ENCODE results near the gene SMTNL2. TPM values are rescaled to one million over a fixed set of nuclear protein-coding genes. Genes with fewer than 3 reads are reported as not detected.

The SMTNL2 gene
- total RNA-seq, 1 experiment from 2014 or later, result 2.7 TPM

DNA sequence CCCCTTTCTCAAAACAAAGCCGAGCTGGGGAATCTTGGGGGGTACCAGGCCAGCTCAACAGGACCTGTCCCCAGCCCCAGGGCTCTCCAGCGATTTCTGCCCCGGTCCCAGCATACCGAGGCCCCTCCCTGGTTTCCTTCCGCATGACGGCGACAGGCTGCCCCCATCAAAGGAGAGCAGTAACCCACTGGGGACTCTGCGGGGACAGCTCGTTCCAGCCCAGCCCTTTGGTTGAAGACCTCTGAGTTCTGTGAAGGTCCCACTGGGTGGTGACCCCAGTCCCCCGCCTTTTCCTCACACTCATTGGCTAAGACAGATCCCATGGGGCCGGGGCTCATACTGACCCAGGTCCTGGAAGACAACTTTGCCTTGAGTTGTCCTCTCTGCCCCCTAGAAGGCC is 4.1 kb downstream of the SMTNL2 start:
- H3K4me3 Mint-ChIP-seq, result no peak overlapping the region
- ATAC-seq (no peak), DNase-seq (ENCODE audit: low spot score) (no peak)
- H3K27me3 Mint-ChIP-seq (ENCODE audit: low read depth), result peaks cover 26% of the 10 kb centered on the region
- ChIA-PET CTCF (interaction anchor here (0.7 to 2.9 kb wide), 4 partner anchors 10 to 167 kb away, joined by 3 to 14 read pairs (median 6); no protein-coding TSS in a partner anchor), POLR2A (no interaction called here)
- no peaks in the 10 kb centered on the region for H3K9me3 Mint-ChIP-seq
- no peaks in the 10 kb centered on the region for H3K36me3 Mint-ChIP-seq
- peaks cover 9% of the 10 kb centered on the region for H3K4me1 Mint-ChIP-seq
- no peak overlapping the region for H3K27ac Mint-ChIP-seq
- TF ChIP-seq KAT7 (CRISPR knock-in tag; IDR thresholded peaks at IDR 0.05; ENCODE audit: borderline replicate concordance) (no peak), IRF2 (CRISPR knock-in tag; IDR thresholded peaks at IDR 0.05; ENCODE audit: borderline replicate concordance, low read depth) (no peak), FOXK1 (CRISPR knock-in tag; IDR thresholded peaks at IDR 0.05) (no peak), ZNF317 (CRISPR knock-in tag; IDR thresholded peaks at IDR 0.05; ENCODE audit: borderline replicate concordance, low read depth) (no peak), GTF2I (CRISPR knock-in tag; conservative IDR thresholded peaks at IDR 0.05) (no peak), CREB1 (CRISPR knock-in tag; IDR thresholded peaks at IDR 0.05) (no peak), ZNF416 (CRISPR knock-in tag; IDR thresholded peaks at IDR 0.05) (no peak), TEAD4 (CRISPR knock-in tag; IDR thresholded peaks at IDR 0.05) (no peak), GABPB1 (CRISPR knock-in tag; IDR thresholded peaks at IDR 0.05) (no peak), SMAD3 (CRISPR knock-in tag; IDR thresholded peaks at IDR 0.05; ENCODE audit: borderline replicate concordance) (no peak), SP1 (CRISPR knock-in tag; conservative IDR thresholded peaks at IDR 0.05) (no peak), ZNF232 (CRISPR knock-in tag; IDR thresholded peaks at IDR 0.05) (no peak)
- TF ChIP-seq, protein P1, sequence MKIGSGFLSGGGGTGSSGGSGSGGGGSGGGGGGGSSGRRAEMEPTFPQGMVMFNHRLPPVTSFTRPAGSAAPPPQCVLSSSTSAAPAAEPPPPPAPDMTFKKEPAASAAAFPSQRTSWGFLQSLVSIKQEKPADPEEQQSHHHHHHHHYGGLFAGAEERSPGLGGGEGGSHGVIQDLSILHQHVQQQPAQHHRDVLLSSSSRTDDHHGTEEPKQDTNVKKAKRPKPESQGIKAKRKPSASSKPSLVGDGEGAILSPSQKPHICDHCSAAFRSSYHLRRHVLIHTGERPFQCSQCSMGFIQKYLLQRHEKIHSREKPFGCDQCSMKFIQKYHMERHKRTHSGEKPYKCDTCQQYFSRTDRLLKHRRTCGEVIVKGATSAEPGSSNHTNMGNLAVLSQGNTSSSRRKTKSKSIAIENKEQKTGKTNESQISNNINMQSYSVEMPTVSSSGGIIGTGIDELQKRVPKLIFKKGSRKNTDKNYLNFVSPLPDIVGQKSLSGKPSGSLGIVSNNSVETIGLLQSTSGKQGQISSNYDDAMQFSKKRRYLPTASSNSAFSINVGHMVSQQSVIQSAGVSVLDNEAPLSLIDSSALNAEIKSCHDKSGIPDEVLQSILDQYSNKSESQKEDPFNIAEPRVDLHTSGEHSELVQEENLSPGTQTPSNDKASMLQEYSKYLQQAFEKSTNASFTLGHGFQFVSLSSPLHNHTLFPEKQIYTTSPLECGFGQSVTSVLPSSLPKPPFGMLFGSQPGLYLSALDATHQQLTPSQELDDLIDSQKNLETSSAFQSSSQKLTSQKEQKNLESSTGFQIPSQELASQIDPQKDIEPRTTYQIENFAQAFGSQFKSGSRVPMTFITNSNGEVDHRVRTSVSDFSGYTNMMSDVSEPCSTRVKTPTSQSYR (CRISPR knock-in tag; IDR thresholded peaks at IDR 0.05), result no peak
- TF ChIP-seq, protein P2, sequence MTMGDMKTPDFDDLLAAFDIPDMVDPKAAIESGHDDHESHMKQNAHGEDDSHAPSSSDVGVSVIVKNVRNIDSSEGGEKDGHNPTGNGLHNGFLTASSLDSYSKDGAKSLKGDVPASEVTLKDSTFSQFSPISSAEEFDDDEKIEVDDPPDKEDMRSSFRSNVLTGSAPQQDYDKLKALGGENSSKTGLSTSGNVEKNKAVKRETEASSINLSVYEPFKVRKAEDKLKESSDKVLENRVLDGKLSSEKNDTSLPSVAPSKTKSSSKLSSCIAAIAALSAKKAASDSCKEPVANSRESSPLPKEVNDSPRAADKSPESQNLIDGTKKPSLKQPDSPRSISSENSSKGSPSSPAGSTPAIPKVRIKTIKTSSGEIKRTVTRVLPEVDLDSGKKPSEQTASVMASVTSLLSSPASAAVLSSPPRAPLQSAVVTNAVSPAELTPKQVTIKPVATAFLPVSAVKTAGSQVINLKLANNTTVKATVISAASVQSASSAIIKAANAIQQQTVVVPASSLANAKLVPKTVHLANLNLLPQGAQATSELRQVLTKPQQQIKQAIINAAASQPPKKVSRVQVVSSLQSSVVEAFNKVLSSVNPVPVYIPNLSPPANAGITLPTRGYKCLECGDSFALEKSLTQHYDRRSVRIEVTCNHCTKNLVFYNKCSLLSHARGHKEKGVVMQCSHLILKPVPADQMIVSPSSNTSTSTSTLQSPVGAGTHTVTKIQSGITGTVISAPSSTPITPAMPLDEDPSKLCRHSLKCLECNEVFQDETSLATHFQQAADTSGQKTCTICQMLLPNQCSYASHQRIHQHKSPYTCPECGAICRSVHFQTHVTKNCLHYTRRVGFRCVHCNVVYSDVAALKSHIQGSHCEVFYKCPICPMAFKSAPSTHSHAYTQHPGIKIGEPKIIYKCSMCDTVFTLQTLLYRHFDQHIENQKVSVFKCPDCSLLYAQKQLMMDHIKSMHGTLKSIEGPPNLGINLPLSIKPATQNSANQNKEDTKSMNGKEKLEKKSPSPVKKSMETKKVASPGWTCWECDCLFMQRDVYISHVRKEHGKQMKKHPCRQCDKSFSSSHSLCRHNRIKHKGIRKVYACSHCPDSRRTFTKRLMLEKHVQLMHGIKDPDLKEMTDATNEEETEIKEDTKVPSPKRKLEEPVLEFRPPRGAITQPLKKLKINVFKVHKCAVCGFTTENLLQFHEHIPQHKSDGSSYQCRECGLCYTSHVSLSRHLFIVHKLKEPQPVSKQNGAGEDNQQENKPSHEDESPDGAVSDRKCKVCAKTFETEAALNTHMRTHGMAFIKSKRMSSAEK (CRISPR knock-in tag; IDR thresholded peaks at IDR 0.05; ENCODE audit: borderline replicate concordance), result no peak
- TF ChIP-seq, protein P3, sequence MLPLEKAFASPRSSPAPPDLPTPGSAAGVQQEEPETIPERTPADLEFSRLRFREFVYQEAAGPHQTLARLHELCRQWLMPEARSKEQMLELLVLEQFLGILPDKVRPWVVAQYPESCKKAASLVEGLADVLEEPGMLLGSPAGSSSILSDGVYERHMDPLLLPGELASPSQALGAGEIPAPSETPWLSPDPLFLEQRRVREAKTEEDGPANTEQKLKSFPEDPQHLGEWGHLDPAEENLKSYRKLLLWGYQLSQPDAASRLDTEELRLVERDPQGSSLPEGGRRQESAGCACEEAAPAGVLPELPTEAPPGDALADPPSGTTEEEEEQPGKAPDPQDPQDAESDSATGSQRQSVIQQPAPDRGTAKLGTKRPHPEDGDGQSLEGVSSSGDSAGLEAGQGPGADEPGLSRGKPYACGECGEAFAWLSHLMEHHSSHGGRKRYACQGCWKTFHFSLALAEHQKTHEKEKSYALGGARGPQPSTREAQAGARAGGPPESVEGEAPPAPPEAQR (CRISPR knock-in tag; IDR thresholded peaks at IDR 0.05), result no peak
- TF ChIP-seq, protein P4, sequence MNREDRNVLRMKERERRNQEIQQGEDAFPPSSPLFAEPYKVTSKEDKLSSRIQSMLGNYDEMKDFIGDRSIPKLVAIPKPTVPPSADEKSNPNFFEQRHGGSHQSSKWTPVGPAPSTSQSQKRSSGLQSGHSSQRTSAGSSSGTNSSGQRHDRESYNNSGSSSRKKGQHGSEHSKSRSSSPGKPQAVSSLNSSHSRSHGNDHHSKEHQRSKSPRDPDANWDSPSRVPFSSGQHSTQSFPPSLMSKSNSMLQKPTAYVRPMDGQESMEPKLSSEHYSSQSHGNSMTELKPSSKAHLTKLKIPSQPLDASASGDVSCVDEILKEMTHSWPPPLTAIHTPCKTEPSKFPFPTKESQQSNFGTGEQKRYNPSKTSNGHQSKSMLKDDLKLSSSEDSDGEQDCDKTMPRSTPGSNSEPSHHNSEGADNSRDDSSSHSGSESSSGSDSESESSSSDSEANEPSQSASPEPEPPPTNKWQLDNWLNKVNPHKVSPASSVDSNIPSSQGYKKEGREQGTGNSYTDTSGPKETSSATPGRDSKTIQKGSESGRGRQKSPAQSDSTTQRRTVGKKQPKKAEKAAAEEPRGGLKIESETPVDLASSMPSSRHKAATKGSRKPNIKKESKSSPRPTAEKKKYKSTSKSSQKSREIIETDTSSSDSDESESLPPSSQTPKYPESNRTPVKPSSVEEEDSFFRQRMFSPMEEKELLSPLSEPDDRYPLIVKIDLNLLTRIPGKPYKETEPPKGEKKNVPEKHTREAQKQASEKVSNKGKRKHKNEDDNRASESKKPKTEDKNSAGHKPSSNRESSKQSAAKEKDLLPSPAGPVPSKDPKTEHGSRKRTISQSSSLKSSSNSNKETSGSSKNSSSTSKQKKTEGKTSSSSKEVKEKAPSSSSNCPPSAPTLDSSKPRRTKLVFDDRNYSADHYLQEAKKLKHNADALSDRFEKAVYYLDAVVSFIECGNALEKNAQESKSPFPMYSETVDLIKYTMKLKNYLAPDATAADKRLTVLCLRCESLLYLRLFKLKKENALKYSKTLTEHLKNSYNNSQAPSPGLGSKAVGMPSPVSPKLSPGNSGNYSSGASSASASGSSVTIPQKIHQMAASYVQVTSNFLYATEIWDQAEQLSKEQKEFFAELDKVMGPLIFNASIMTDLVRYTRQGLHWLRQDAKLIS (CRISPR knock-in tag; IDR thresholded peaks at IDR 0.05; ENCODE audit: borderline replicate concordance), result no peak
- TF ChIP-seq, protein P5, sequence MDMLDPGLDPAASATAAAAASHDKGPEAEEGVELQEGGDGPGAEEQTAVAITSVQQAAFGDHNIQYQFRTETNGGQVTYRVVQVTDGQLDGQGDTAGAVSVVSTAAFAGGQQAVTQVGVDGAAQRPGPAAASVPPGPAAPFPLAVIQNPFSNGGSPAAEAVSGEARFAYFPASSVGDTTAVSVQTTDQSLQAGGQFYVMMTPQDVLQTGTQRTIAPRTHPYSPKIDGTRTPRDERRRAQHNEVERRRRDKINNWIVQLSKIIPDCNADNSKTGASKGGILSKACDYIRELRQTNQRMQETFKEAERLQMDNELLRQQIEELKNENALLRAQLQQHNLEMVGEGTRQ (CRISPR knock-in tag; IDR thresholded peaks at IDR 0.05), result no peak
- TF ChIP-seq, protein P6, sequence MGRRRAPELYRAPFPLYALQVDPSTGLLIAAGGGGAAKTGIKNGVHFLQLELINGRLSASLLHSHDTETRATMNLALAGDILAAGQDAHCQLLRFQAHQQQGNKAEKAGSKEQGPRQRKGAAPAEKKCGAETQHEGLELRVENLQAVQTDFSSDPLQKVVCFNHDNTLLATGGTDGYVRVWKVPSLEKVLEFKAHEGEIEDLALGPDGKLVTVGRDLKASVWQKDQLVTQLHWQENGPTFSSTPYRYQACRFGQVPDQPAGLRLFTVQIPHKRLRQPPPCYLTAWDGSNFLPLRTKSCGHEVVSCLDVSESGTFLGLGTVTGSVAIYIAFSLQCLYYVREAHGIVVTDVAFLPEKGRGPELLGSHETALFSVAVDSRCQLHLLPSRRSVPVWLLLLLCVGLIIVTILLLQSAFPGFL (CRISPR knock-in tag; IDR thresholded peaks at IDR 0.05; ENCODE audit: borderline replicate concordance), result no peak
- TF ChIP-seq, protein P7, sequence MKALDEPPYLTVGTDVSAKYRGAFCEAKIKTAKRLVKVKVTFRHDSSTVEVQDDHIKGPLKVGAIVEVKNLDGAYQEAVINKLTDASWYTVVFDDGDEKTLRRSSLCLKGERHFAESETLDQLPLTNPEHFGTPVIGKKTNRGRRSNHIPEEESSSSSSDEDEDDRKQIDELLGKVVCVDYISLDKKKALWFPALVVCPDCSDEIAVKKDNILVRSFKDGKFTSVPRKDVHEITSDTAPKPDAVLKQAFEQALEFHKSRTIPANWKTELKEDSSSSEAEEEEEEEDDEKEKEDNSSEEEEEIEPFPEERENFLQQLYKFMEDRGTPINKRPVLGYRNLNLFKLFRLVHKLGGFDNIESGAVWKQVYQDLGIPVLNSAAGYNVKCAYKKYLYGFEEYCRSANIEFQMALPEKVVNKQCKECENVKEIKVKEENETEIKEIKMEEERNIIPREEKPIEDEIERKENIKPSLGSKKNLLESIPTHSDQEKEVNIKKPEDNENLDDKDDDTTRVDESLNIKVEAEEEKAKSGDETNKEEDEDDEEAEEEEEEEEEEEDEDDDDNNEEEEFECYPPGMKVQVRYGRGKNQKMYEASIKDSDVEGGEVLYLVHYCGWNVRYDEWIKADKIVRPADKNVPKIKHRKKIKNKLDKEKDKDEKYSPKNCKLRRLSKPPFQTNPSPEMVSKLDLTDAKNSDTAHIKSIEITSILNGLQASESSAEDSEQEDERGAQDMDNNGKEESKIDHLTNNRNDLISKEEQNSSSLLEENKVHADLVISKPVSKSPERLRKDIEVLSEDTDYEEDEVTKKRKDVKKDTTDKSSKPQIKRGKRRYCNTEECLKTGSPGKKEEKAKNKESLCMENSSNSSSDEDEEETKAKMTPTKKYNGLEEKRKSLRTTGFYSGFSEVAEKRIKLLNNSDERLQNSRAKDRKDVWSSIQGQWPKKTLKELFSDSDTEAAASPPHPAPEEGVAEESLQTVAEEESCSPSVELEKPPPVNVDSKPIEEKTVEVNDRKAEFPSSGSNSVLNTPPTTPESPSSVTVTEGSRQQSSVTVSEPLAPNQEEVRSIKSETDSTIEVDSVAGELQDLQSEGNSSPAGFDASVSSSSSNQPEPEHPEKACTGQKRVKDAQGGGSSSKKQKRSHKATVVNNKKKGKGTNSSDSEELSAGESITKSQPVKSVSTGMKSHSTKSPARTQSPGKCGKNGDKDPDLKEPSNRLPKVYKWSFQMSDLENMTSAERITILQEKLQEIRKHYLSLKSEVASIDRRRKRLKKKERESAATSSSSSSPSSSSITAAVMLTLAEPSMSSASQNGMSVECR (CRISPR knock-in tag; IDR thresholded peaks at IDR 0.05; ENCODE audit: borderline replicate concordance), result no peak

All from WTC11 (cell line).